Gastroesophageal sphincter (tissue), 3 donors: Measurements from ENCODE around the gene HRH1.

Experiments used
- CTCF ChIP-seq, 4 experiments: fragments of 200-600 bp in 2 of 4; fragments of 450-650 bp in 2 of 4; sonication (generic) in 1 of 4; IDR thresholded peaks; one replicate each; pipeline ENCODE4 v1.5.1; 2017 to 2019; ENCODE audit warnings: antibody characterized with exemption in 4 of 4, mild to moderate bottlenecking in 2 of 4, moderate library complexity in 2 of 4
- EP300 ChIP-seq: sonication (generic); formaldehyde crosslinking; IDR thresholded peaks from one replicate; pipeline ENCODE4 v1.6.1; 2017; ENCODE audit warnings: antibody characterized with exemption, mild to moderate bottlenecking
- POLR2A ChIP-seq, 2 donors: fragments of 450-650 bp; IDR thresholded peaks; one replicate each; pipeline ENCODE4 v1.6.1; 2017; ENCODE audit warnings: antibody characterized with exemption in 2 of 2, mild to moderate bottlenecking in 2 of 2, moderate library complexity in 1 of 2
- POLR2AphosphoS5 ChIP-seq: sonication (generic); formaldehyde crosslinking; IDR thresholded peaks from one replicate; pipeline ENCODE4 v1.6.1; 2017; ENCODE audit warnings: antibody characterized with exemption

GRCh38 chr3:11275926-11276325 is 121.6 kb downstream of the HRH1 start:
- no peak for TF ChIP-seq EP300
- TF ChIP-seq CTCF (IDR thresholded peaks at IDR 0.05): no peak
- TF ChIP-seq POLR2A (IDR thresholded peaks at IDR 0.05): no peak
- no peak for TF ChIP-seq POLR2AphosphoS5
